Measurements from ENCODE around the gene EXOC4.

Gene EXOC4

GRCh38 chr7:133910761-133911160 is 657.9 kb downstream of the EXOC4 start:
- DNase-seq = no peak

GRCh38 chr7:133911724-133912123 is 658.8 kb downstream of the EXOC4 start:
- no peak for DNase-seq

GRCh38 chr7:133912916-133913697 is 660.2 kb downstream of the EXOC4 start:
- no peak for DNase-seq

DNA sequence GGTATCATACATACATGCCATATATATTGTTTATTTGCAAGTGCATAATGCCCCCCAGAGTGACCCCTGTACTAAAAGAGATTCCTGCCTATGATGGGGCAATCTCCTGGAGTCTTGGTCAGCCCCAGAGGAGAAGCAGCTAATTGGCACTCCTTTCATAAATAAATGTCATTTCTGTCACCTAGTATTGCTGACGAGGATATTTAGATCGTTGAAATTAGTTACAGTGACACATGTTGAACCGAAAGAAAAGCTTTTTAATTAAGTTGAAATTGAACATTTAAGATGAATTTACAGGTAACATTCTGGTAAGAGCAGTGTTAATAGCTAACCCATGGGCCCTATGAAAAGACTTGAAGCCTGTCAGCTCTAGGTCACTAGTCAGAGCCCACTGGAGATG is 663.7 kb downstream of the EXOC4 start:
- no peak for DNase-seq

GRCh38 chr7:133919810-133920209 is 666.9 kb downstream of the EXOC4 start:
- DNase-seq = no peak

GRCh38 chr7:133921635-133922182 is 668.8 kb downstream of the EXOC4 start:
- DNase-seq = no peak

- DNase-seq = no peak
Observed at GRCh38 chr7:133923974-133924373, 671.1 kb downstream of the EXOC4 start.

- DNase-seq = no peak
Observed at GRCh38 chr7:133931053-133931452, 678.2 kb downstream of the EXOC4 start.

DNA sequence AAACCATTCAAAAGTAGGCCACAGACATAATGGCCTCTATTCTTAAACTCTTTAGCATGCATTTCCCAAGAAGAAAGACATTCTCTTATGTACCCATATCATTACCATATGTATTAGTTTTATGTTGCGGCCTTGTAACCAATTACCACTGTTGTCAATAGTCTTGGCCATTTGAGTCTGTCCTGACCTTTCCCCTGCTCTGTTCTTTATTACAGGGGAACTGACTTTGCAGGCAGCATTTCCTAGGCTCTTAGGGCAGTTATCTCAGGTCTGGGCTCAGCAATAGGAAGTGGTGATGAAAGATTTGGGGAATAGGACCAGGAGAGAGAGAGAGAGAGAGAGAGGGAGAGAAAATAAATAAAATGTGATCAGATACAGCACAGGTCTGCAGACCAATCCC is 679.7 kb downstream of the EXOC4 start:
- DNase-seq = no peak

- no peak for DNase-seq
Observed at GRCh38 chr7:133934262-133934976, 681.5 kb downstream of the EXOC4 start.

GRCh38 chr7:133934977-133935330 is 682.1 kb downstream of the EXOC4 start:
- no peak for DNase-seq

DNA sequence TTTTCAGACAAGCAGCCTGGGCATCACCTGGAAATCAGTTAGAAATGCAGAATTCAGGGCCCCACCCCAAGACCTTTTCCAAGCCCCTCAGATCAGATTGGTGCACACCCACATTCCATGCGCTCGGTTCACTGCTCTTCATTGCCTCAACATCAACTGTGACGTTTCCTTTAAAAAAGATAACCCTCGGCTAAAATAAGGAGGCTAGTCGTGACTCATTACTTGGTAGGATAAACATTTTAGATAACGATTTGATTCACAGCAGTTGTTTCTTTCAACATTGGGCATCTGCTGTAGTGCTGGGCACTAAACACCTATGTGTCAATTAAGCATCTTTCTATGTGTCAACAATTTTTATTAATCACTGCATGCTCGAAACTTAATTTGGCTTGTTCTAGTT is 683.2 kb downstream of the EXOC4 start:
- DNase-seq = no peak

DNA sequence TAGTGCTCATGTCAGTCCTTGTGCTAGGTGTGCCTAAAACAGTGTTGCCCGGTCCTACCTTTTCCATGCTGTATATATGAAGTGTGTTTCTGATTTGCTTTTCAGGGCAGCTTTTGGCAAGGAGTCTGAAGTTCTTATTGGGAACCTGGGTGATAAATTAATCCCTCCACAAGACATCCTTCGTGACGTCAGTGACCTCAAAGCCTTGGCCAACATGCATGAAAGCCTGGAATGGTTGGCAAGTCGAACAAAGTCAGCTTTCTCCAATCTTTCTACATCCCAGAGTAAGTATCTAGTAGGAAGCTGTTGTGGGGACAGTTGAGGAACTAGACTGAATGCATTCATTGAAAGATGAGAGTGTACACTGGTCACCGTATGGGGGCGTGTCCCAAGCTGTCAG is 684.9 kb downstream of the EXOC4 start:
- DNase-seq = no peak

GRCh38 chr7:133940368-133940767 is 687.5 kb downstream of the EXOC4 start:
- no peak for DNase-seq

DNA sequence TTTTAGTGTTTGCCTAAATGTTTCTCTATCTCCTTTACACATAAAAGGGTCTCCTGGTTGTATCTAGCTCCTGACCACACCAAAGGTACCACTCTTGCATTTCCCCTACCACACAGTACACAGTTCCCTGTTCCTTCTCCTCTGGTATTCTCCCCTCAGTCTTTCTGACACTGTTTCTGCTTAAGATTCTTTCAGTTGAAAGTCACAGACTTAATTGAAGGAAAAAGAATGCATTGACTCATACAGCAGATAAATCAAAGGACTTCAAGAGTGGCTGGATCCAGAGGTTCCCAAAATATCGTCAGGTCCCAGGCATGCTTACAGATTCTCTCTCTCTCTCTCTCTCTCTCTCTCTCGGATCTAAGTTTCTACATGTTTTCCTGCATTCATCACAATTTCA is 688.6 kb downstream of the EXOC4 start:
- DNase-seq = no peak

DNA sequence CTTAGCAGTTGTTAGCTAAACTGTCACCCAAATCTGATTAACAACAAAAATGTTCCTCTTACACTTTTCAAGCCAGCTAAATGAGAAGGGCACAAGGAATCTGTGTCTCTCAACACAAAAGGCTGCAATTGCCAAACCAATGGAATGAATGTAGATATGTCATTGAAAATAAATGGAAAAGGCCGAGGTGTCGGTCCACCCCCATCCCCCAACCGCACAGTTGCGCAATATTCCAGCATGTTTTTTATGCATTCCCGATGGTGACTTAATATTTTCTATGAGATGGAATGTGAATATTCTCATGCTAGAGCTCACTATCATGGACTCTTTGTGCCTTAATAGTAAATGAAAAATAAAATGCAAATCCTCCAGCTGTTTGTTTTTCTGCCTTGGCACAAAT is 692.6 kb downstream of the EXOC4 start:
- DNase-seq = no peak

- DNase-seq = no peak
Observed at GRCh38 chr7:133947458-133948254, 694.8 kb downstream of the EXOC4 start.

- DNase-seq = no peak
Observed at GRCh38 chr7:133948588-133948987, 695.7 kb downstream of the EXOC4 start.

DNA sequence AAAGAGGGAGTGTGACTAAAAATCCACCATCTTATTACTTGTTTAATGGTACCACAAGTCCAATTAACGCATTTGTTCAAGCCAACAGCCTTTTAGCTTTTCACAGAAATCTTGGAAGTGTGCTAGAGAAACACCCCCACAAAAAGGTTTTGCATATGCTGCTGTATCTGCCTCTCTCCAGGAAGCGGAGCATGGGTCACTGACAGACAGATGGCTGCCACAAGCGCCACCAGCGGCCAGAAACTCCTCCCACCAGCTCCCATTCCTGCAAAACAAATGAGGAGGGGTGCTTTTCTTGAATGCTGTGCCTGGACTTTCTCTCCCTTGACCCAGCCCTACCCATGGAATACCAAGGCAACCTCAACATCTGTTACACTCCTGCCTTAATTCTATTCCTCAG is 698.0 kb downstream of the EXOC4 start:
- DNase-seq = no peak

- no peak for DNase-seq
Observed at GRCh38 chr7:133955208-133955607, 702.3 kb downstream of the EXOC4 start.

DNA sequence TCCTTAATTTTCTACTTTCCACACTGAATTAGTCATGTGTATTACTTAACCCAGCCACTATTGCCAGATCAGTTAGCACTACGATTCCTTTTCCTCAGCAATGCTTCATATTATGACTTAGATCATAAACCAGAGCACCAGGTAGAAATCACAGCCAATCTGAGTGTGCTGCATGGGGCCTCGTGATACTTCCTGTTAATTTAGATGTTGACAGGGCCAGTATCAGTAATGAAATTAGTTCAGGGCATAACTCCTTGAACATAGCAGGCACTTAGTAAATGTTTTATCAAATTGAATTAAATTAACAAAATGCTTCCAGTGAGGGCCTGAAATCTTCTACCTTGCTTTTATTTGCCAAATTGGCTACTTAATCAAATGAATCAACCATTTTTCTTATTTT is 705.0 kb downstream of the EXOC4 start:
- no peak for DNase-seq

- no peak for DNase-seq
Observed at GRCh38 chr7:133958822-133959221, 705.9 kb downstream of the EXOC4 start.

- DNase-seq = no peak
Observed at GRCh38 chr7:133959505-133959904, 706.6 kb downstream of the EXOC4 start.

GRCh38 chr7:133961724-133962123 is 708.8 kb downstream of the EXOC4 start:
- no peak for DNase-seq
